K562 (cell line): ENCODE results near the gene CES5A. TPM values are rescaled to one million over a fixed set of nuclear protein-coding genes. Genes with fewer than 3 reads are reported as not detected.

Experiments
- ATAC-seq: fragments of 200-7000 bp; cut with Tn5 transposase; 3 replicates; pipeline ENCODE4 v1.9.1; 2020; ENCODE audit warnings: moderate library complexity
- BruUV-seq: library from RNA; stranded (reverse); fragments of 400-500 nt; replicated peaks from 2 replicates; lab custom pipeline; 2021; lab: Mats Ljungman, UMichigan
- CTCF ChIA-PET: fragments of 300-600 bp; formaldehyde crosslinking; extraction: SDS; loops from one replicate; lab custom pipeline; 2021; ENCODE audit warnings: low intra/inter-chr PET ratio; lab: Yijun Ruan, JAX
- POLR2A ChIA-PET: fragments of 300-600, 350-650 bp; sonication (Branson Sonifier 250); formaldehyde crosslinking; extraction: SDS; loops from one replicate; lab custom pipeline; 2021; ENCODE audit warnings: antibody characterized with exemption, inconsistent platforms; lab: Yijun Ruan, JAX
- DNase-seq, 4 experiments: peaks; one replicate each; pipeline versions ENCODE4 v3.0.0 to v3.0.0-alpha.2; 2011 to 2018; ENCODE audit warnings: low spot score in 3 of 4, mixed read lengths in 3 of 4; ENCODE audit errors: extremely low read depth in 1 of 4
- FAIRE-seq: peaks from 2 replicates; lab custom pipeline; 2011; peaks lifted over from hg19 to GRCh38; lab: Jason Lieb, UNC
- H2AFZ ChIP-seq: 2 replicates; pipeline ENCODE4 v1.6.0; 2011; ENCODE audit warnings: low read depth, low read length, control low read depth, inconsistent platforms
- H3K27ac ChIP-seq: fragments of 200-600 bp; 3 replicates; pipeline ENCODE4 v1.8.0; 2011; ENCODE audit warnings: low read depth, mild to moderate bottlenecking, control low read depth, inconsistent platforms, low read length, moderate library complexity, mixed read lengths; ENCODE audit errors: extremely low read depth
- H3K27me3 ChIP-seq, 2 experiments: fragments of 300-600 bp in 1 of 2; 2 replicates in 1 of 2; 3 replicates in 1 of 2; pipeline versions ENCODE4 v1.6.0 to v1.8.0; 2011; ENCODE audit warnings: inconsistent platforms in 2 of 2, low read length in 2 of 2, mild to moderate bottlenecking in 1 of 2, mixed read lengths in 1 of 2, moderate library complexity in 1 of 2; ENCODE audit not compliant: control insufficient read depth in 2 of 2, insufficient read depth in 2 of 2
- H3K36me3 ChIP-seq: fragments of 300-600 bp; 3 replicates; pipeline ENCODE4 v1.8.0; 2011; ENCODE audit warnings: mild to moderate bottlenecking, low read length, inconsistent platforms; ENCODE audit not compliant: control insufficient read depth, insufficient read depth
- H3K4me1 ChIP-seq, 2 experiments: fragments of 200-600 bp in 1 of 2; replicated peaks in 1 of 2; 2 replicates in 1 of 2; 3 replicates in 1 of 2; pipeline versions ENCODE4 v1.5.1 to v1.8.0; 2011; ENCODE audit warnings: inconsistent platforms in 2 of 2, low read length in 2 of 2, mild to moderate bottlenecking in 1 of 2, mixed read lengths in 1 of 2, moderate library complexity in 1 of 2; ENCODE audit not compliant: control insufficient read depth in 2 of 2, insufficient read depth in 2 of 2
- H3K4me2 ChIP-seq: 2 replicates; pipeline ENCODE4 v1.6.1; 2011; ENCODE audit warnings: low read length, control low read depth, inconsistent platforms, mixed read lengths; ENCODE audit not compliant: insufficient read depth
- H3K4me3 ChIP-seq: fragments of 200-600 bp; sonication (generic), shearing (Covaris generic); 2 replicates; pipeline ENCODE4 v1.5.1; 2016; ENCODE audit warnings: control low read depth, inconsistent platforms
- H3K79me2 ChIP-seq: fragments of 200-600 bp; 3 replicates; pipeline ENCODE4 v1.8.0; 2011; ENCODE audit warnings: low read length, inconsistent platforms; ENCODE audit not compliant: control insufficient read depth, insufficient read depth
- H3K9ac ChIP-seq, 2 experiments: 2 replicates each; pipeline versions ENCODE4 v1.6.0 to v1.6.1; 2011; ENCODE audit warnings: low read depth in 2 of 2, low read length in 2 of 2, control low read depth in 1 of 2, inconsistent platforms in 1 of 2, mild to moderate bottlenecking in 1 of 2, mixed read lengths in 1 of 2; ENCODE audit not compliant: insufficient read depth in 1 of 2
- H3K9me1 ChIP-seq: one replicate; pipeline ENCODE4 v1.6.0; 2011; ENCODE audit warnings: inconsistent platforms, mild to moderate bottlenecking, low read length, moderate library complexity; ENCODE audit not compliant: control insufficient read depth, insufficient read depth
- H3K9me3 ChIP-seq: replicated peaks from 2 replicates; pipeline ENCODE4 v1.5.1; 2011; ENCODE audit warnings: low read depth, low read length, inconsistent platforms; ENCODE audit not compliant: control insufficient read depth, insufficient read depth
- H4K20me1 ChIP-seq: replicated peaks from 2 replicates; pipeline ENCODE4 v1.6.1; 2011; ENCODE audit warnings: low read length, inconsistent platforms, mixed read lengths; ENCODE audit not compliant: control insufficient read depth, insufficient read depth
- CCNT2 ChIP-seq: IDR thresholded peaks from 2 replicates; pipeline ENCODE4 v1.6.1; 2011; ENCODE audit warnings: borderline replicate concordance, low read depth, mild to moderate bottlenecking, moderate library complexity, mixed read lengths, low read length; ENCODE audit not compliant: insufficient read length; ENCODE audit errors: extremely low read depth
- CREB1 ChIP-seq, 2 experiments: sonication (generic) in 1 of 2; formaldehyde crosslinking in 1 of 2; IDR thresholded peaks; 2 replicates each; pipeline versions ENCODE4 v1.6.1 to v1.8.0; 2012 to 2022; ENCODE audit warnings: inconsistent platforms in 1 of 2, mild to moderate bottlenecking in 1 of 2, missing genetic modification reagents in 1 of 2, moderate library complexity in 1 of 2
- EHMT2 ChIP-seq: fragments of 450-650 bp; IDR thresholded peaks from 2 replicates; pipeline ENCODE4 v1.6.1; 2018; ENCODE audit warnings: antibody characterized with exemption
- GTF2F1 ChIP-seq: IDR thresholded peaks from 2 replicates; pipeline ENCODE4 v1.6.1; 2011; ENCODE audit warnings: low read depth, low read length, improper control_type of control experiment
- NR3C1 ChIP-seq: sonication (generic); formaldehyde crosslinking; IDR thresholded peaks from 2 replicates; pipeline ENCODE4 v1.8.1; 2022; ENCODE audit warnings: missing genetic modification reagents
- PHF21A ChIP-seq: fragments of 450-650 bp; IDR thresholded peaks from 2 replicates; pipeline ENCODE4 v1.6.1; 2017; ENCODE audit warnings: low read depth, borderline replicate concordance
- RBM34 ChIP-seq: fragments of 200-400 bp; formaldehyde crosslinking; IDR thresholded peaks from 2 replicates; pipeline ENCODE4 v1.6.1; 2018; ENCODE audit warnings: low read length, borderline replicate concordance; ENCODE audit not compliant: insufficient read depth
- ZNF431 ChIP-seq: sonication (generic); formaldehyde crosslinking; IDR thresholded peaks from 2 replicates; pipeline ENCODE4 v1.8.0; 2022; ENCODE audit warnings: mild to moderate bottlenecking, missing genetic modification reagents
- ZNF668 ChIP-seq: fragments of 250-450 bp; sonication (Bioruptor Pico); IDR thresholded peaks from 2 replicates; pipeline ENCODE4 v1.8.0; 2022; ENCODE audit warnings: mild to moderate bottlenecking, inconsistent platforms
- ZNF764 ChIP-seq: fragments of 250-450 bp; sonication (Bioruptor Pico); IDR thresholded peaks from 2 replicates; pipeline ENCODE4 v1.4.0; 2020; ENCODE audit warnings: low read depth, mild to moderate bottlenecking, moderate library complexity
- ZSCAN29 ChIP-seq: fragments of 450-650 bp; IDR thresholded peaks from 2 replicates; pipeline ENCODE4 v1.6.1; 2017
- WGBS: fragments of 100-300 bp; shearing (Covaris generic); methylation state at CpG from one replicate; pipeline ENCODE4 v1.1.6; 2016; ENCODE audit warnings: low coverage, mixed read lengths; ENCODE audit not compliant: insufficient coverage; ENCODE audit errors: missing lambda C conversion rate; 5-methylcytosine and 5-hydroxymethylcytosine counted together
- in situ Hi-C: fragments of 300-500 bp; cut with MboI; formaldehyde crosslinking; loops from 4 replicates; pipeline ENCODE4 v1.15.0; 2018; ENCODE audit warnings: inconsistent platforms, mixed read lengths
- intact Hi-C: fragments of 100-400 bp; cut with micrococcal nuclease; formaldehyde crosslinking; loops from 2 replicates; pipeline ENCODE4 v1.14.2; 2022
- polyA plus RNA-seq, 8 experiments: library from polyadenylated mRNA; depleted of rRNA in 4 of 8; stranded (reverse) in 5 of 8; unstranded in 3 of 8; fragments of >200 nt; fragmentation: Nextera tagmentation in 2 of 8; fragmentation: Illumina TruSeq in 1 of 8; extraction: Ambion mirVana in 2 of 8; extraction: Trizol in 1 of 8; gene quantifications; 2 replicates each; pipeline versions ENCODE4 v1.2.1 to v1.2.3, GENCODE V29; 2011 to 2014; ENCODE audit warnings: inconsistent platforms in 1 of 8, missing spikeins in 1 of 8
- total RNA-seq, 7 experiments: library from RNA; depleted of rRNA in 6 of 7; stranded (reverse); fragments of >200 nt in 6 of 7; fragmentation: Illumina TruSeq in 2 of 7; extraction: Trizol in 2 of 7; gene quantifications; 2 replicates each; pipeline versions ENCODE4 v1.2.1 to v1.2.3, GENCODE V29; 2011 to 2021; ENCODE audit warnings: low replicate concordance in 1 of 7
- TF ChIP-seq, protein P1 (sequence below): fragments of 250-450 bp; sonication (Bioruptor Pico); IDR thresholded peaks from 2 replicates; pipeline ENCODE4 v1.4.0; 2020; ENCODE audit warnings: mild to moderate bottlenecking
- TF ChIP-seq, protein P2 (sequence below): fragments of 250-450 bp; sonication (Bioruptor Pico); IDR thresholded peaks from 2 replicates; pipeline ENCODE4 v1.4.0; 2020; ENCODE audit warnings: mild to moderate bottlenecking, moderate library complexity, borderline replicate concordance
- TF ChIP-seq, protein P3 (sequence below): fragments of 450-650 bp; formaldehyde crosslinking; IDR thresholded peaks from 2 replicates; pipeline ENCODE4 v1.4.0; 2020; ENCODE audit warnings: mild to moderate bottlenecking, moderate library complexity

The CES5A gene
- total and polyA plus RNA-seq, 9 of the 15 experiments (the other 6 are each of a cell fraction or from before 2014, with no cell fraction given) = 0.07 to 0.17 (median 0.15) TPM; not detected in 4

DNA sequence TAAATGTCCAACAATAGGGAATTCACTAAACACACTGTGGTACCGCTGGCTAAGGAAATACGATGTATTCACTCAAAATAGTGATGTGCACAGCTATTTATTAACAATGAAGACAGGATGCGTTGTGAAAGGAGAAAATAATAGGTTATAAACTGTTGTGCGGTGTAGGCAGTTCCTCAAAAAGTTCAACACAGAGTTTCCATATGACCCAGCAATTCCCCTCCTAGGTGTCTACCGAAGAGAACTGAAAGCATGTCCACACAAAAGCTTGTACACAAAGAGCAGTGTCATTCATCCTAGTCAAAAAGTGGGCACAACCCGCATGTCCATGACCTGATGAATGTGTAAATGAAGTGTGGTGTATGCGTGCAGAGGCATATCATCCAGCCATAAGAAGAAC is 41.1 kb downstream of the CES5A start (continued):
- TF ChIP-seq, protein P1, sequence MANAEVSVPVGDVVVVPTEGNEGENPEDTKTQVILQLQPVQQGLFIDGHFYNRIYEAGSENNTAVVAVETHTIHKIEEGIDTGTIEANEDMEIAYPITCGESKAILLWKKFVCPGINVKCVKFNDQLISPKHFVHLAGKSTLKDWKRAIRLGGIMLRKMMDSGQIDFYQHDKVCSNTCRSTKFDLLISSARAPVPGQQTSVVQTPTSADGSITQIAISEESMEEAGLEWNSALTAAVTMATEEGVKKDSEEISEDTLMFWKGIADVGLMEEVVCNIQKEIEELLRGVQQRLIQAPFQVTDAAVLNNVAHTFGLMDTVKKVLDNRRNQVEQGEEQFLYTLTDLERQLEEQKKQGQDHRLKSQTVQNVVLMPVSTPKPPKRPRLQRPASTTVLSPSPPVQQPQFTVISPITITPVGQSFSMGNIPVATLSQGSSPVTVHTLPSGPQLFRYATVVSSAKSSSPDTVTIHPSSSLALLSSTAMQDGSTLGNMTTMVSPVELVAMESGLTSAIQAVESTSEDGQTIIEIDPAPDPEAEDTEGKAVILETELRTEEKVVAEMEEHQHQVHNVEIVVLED = no peak
- TF ChIP-seq PHF21A = no peak

DNA sequence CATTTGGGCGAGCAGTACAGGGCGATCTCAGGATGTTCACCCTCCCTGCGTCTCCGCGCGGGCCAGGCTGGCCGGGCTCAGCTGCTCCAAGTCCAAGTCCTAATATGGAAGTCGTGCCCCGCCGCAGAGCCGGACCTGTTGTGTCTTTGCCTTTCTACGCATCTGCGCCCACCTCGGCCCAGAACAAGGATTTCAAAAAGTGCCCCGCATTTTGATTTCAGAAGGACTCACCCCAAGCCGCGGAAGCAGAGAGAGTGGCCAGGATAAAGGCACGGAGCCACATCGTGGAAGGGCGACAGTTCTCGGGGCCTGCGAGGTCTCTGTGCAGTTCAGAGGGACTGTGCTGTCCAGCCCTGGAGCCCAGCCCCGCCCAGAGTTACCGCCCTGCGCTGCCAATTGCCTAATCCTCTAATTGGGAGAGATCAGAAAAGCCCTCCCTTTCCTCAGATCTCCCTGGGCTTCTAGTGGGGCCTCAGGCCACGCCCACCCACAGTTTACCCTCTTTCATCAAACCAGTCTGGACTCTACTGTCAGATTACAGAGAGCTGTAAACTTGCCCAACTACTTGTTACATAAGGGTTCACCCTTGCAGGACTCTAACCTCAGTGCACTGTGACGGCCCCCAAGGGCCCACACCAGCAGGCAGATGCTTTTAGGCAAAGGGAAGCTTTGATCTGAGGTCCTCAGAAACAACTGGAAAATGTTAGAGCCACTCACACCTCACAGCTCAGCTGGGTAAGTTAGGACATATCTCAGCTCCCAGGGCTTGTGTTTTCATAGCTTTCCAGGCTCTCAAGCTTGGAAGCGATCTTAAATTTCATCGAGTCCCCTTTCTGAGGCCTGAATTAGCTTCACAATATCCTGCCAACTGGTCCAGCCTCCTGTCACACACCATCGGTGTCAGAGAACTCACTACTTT is 42.1 kb downstream of the CES5A start, which contains the start of gene CES1:
TSS of gene CES1 (minus strand) at position 324 of the 919 bp plus-strand sequence. CDS start at position 283, 41 bp downstream.
- ChIA-PET CTCF (no interaction called here), POLR2A (interaction anchor here (0.6 kb wide), 3 partner anchors 52 to 97 kb away, joined by 3 to 4 read pairs (median 3); no protein-coding TSS in a partner anchor)
- peaks cover 0 to 6% of the 10 kb centered on the region in 2 experiments; a peak in 1 of 5 replicates for H3K4me1 ChIP-seq
- no peak for DNase-seq
- no peak within 1 kb of the TSS for H3K4me2 ChIP-seq
- H3K36me3 ChIP-seq = no peaks in the 10 kb centered on the region
- no peak within 1 kb of the TSS for H2AFZ ChIP-seq
- H4K20me1 ChIP-seq = no peaks in the 10 kb centered on the region
- no peak within 1 kb of the TSS for H3K4me3 ChIP-seq
- no peaks in the 10 kb centered on the region for H3K79me2 ChIP-seq
- FAIRE-seq = peak; percentile 35
- BruUV-seq = no TSS peak
- no peak within 1 kb of the TSS; a peak in 1 of 4 replicates for H3K9ac ChIP-seq
- no peaks in the 10 kb centered on the region for H3K9me1 ChIP-seq
- H3K27ac ChIP-seq = no peak within 1 kb of the TSS
- 14% methylated on average over 24 of the region's 30 CpGs for WGBS
- in situ Hi-C loops = loop anchor here (5.0 kb wide), 1 partner anchor 71 kb away; no protein-coding TSS in a partner anchor
- intact Hi-C loops = loop anchor here (2.0 kb wide), 1 partner anchor 72 kb away; no protein-coding TSS in a partner anchor
- peaks cover 5 to 21% of the 10 kb centered on the region in 2 experiments; a peak in 4 of 5 replicates for H3K27me3 ChIP-seq
- ATAC-seq = peak; percentile 67
- H3K9me3 ChIP-seq = no peaks in the 10 kb centered on the region
- TF ChIP-seq CCNT2 (no peak), RBM34 (no peak), NR3C1 (CRISPR knock-in tag) (no peak), ZNF764 (CRISPR knock-in tag) (no peak), GTF2F1 (no peak), EHMT2 (no peak), ZSCAN29 (no peak), CREB1 (IDR thresholded peaks at IDR 0.05) (no peak), CREB1 (CRISPR knock-in tag; IDR thresholded peaks at IDR 0.05) (no peak), ZNF431 (no peak), ZNF668 (CRISPR knock-in tag) (no peak)
- TF ChIP-seq, protein P2, sequence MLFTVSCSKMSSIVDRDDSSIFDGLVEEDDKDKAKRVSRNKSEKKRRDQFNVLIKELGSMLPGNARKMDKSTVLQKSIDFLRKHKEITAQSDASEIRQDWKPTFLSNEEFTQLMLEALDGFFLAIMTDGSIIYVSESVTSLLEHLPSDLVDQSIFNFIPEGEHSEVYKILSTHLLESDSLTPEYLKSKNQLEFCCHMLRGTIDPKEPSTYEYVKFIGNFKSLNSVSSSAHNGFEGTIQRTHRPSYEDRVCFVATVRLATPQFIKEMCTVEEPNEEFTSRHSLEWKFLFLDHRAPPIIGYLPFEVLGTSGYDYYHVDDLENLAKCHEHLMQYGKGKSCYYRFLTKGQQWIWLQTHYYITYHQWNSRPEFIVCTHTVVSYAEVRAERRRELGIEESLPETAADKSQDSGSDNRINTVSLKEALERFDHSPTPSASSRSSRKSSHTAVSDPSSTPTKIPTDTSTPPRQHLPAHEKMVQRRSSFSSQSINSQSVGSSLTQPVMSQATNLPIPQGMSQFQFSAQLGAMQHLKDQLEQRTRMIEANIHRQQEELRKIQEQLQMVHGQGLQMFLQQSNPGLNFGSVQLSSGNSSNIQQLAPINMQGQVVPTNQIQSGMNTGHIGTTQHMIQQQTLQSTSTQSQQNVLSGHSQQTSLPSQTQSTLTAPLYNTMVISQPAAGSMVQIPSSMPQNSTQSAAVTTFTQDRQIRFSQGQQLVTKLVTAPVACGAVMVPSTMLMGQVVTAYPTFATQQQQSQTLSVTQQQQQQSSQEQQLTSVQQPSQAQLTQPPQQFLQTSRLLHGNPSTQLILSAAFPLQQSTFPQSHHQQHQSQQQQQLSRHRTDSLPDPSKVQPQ = no peak
- TF ChIP-seq, protein P3, sequence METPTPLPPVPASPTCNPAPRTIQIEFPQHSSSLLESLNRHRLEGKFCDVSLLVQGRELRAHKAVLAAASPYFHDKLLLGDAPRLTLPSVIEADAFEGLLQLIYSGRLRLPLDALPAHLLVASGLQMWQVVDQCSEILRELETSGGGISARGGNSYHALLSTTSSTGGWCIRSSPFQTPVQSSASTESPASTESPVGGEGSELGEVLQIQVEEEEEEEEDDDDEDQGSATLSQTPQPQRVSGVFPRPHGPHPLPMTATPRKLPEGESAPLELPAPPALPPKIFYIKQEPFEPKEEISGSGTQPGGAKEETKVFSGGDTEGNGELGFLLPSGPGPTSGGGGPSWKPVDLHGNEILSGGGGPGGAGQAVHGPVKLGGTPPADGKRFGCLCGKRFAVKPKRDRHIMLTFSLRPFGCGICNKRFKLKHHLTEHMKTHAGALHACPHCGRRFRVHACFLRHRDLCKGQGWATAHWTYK (CRISPR knock-in tag) = no peak
